GM12891 (cell line): Measurements from ENCODE around the gene FRZB.

Experiments used
- DNase-seq: peaks from one replicate; pipeline ENCODE4 v3.0.0; 2011; ENCODE audit warnings: low spot score; ENCODE audit not compliant: insufficient read length
- FAIRE-seq: peaks from 2 replicates; lab custom pipeline; 2011; peaks lifted over from hg19 to GRCh38; lab: Jason Lieb, UNC
- PAX5 ChIP-seq: IDR thresholded peaks from 2 replicates; pipeline ENCODE4 v1.6.1; 2011; ENCODE audit warnings: low read length, moderate library complexity, mild to moderate bottlenecking; ENCODE audit not compliant: insufficient read depth, severe bottlenecking
- POLR2A ChIP-seq: IDR thresholded peaks from 2 replicates; pipeline ENCODE4 v1.6.1; 2011; ENCODE audit warnings: low read depth, low read length, control low read depth
- POLR2AphosphoS5 ChIP-seq: IDR thresholded peaks from 2 replicates; pipeline ENCODE4 v1.6.1; 2011; ENCODE audit warnings: low read depth, low read length, control low read depth
- POU2F2 ChIP-seq: IDR thresholded peaks from 2 replicates; pipeline ENCODE4 v1.6.1; 2011; ENCODE audit warnings: low read depth, mild to moderate bottlenecking, control low read depth, low read length, moderate library complexity
- SPI1 ChIP-seq: IDR thresholded peaks from 2 replicates; pipeline ENCODE4 v1.6.1; 2011; ENCODE audit warnings: low read depth, low read length, control low read depth
- TAF1 ChIP-seq: IDR thresholded peaks from 2 replicates; pipeline ENCODE4 v1.6.1; 2011; ENCODE audit warnings: low read depth, low read length, control low read depth

The FRZB gene

GRCh38 chr2:182868054-182868796 is 1.8 kb upstream of the FRZB start:
- DNase-seq (peak; percentile 3), FAIRE-seq (peak; percentile 16)
- TF ChIP-seq SPI1 (peak; percentile 62), TAF1 (no peak)

DNA sequence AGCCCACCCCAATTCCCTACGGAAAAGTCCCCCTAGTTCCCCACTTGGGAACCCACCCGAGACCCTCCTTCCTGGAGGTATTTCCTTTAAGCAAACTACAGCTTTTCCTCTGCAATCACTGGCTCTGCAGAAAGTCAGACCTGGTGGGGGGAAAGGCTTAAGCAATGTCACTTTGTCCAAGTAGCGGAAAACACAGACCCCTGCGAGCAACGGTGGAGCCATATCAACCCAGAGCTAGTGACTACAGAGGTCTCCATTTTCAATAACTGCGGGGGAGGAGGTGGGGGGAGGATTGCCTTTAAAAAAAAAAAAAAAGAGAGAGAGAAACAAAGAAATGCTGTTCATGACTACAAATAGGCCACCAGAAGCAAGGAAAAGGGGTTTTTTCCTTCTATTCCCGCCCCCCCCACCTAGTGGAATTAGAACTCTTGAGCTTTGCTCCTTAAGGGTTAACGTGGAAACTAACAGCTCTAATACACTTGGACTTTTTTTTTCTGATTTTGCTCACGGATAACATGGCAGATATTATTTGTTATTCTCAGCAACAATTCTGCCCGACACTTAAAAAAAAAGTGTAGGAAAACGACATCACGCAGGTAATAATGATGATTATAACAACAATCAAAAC is 1.1 kb upstream of the FRZB start:
- DNase-seq (no peak), FAIRE-seq (no peak)
- no peak for TF ChIP-seq POLR2A
- TF ChIP-seq TAF1 = no peak
- no peak for TF ChIP-seq POU2F2
- TF ChIP-seq SPI1 = no peak
- no peak for TF ChIP-seq POLR2AphosphoS5
- TF ChIP-seq PAX5 = no peak

DNA sequence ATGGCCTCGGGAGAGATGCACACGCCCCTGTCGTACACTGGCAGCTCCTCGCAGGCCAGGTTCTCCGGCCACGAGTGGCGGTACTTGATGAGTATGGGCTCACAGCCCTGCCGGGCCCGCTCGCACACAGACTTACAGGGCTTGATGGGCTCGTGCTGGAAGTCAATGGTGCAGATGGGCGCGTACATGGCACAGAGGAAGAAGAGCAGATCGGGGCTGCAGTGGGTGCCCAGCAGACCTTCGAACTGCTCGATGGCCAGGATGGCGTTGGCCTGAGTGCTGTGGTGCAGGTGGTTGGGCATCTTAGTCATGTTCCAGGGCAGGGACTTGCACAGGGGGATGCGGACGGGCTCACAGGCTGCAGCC is 359 bp downstream of the FRZB start:
- FAIRE-seq (no peak), DNase-seq (no peak)

DNA sequence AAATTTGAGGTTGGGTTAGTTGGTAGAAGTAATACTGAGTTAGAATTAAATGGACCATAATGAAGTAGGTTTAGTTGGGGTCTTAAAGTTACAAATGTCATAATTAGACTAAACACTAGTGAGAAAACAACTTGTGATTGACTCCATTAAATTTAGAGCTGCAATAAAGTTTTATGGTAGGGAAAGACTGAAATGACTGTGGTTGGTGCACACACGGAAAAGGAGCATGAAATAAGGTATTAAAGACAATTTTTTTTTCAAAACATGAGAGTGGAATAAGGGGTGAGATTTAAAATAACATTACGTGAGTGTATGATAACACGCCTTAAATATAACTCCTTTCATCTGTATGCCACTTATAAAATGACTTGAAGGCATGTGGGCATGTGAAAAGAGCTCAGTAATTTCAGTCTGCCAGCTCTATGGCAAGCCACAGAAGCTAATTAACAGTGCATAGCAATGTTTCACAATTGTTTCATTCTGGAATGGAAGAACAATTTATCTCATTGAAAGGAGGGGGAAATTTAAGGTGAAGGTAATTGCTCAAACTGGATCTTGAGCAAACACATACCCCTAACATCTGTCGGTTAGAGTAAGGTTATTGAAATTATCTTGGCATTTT is 1.4 kb downstream of the FRZB start:
- FAIRE-seq = no peak
- TF ChIP-seq PAX5 (no peak), TAF1 (no peak), SPI1 (no peak), POLR2AphosphoS5 (no peak), POLR2A (no peak), POU2F2 (no peak)
- no peak for DNase-seq

More for the DNA sequence above, 359 bp downstream of the FRZB start:
- no peak for TF ChIP-seq PAX5

- DNase-seq (no peak), FAIRE-seq (no peak)
- TF ChIP-seq PAX5 (no peak), POLR2A (no peak), POU2F2 (no peak), TAF1 (no peak), POLR2AphosphoS5 (no peak), SPI1 (no peak)
Observed at GRCh38 chr2:182863642-182864041, 2.8 kb downstream of the FRZB start.

GRCh38 chr2:182862091-182862490 is 4.3 kb downstream of the FRZB start:
- no peak for DNase-seq
- TF ChIP-seq SPI1 = no peak
- TF ChIP-seq POLR2AphosphoS5 = no peak
- TF ChIP-seq POLR2A = no peak
- no peak for TF ChIP-seq TAF1
- no peak for TF ChIP-seq POU2F2
- no peak for TF ChIP-seq PAX5
- no peak for FAIRE-seq

- TF ChIP-seq POU2F2 = no peak
- TF ChIP-seq POLR2AphosphoS5 = no peak
- TF ChIP-seq PAX5 = no peak
- no peak for TF ChIP-seq POLR2A
- no peak for TF ChIP-seq SPI1
- TF ChIP-seq TAF1 = no peak
- DNase-seq (no peak), FAIRE-seq (no peak)
Observed at GRCh38 chr2:182860858-182861257, 5.6 kb downstream of the FRZB start.

DNA sequence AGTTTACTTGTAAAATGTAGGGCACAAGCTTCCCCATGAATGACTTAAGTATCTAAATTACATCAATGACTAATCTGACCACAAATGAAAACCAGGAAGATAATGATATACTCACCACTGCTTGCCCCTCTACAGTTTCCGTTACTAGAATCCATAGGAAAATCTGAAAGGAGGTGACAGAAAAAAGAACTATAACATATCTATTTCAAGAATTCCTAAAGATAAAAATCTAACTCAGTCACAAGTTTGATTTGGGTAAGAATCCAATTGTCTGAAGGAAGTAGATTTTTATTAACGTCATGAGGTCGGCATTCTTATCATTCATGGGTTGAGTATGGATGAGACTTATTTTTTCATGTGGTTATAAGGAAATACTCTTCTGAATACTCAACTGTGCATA is 7.8 kb downstream of the FRZB start:
- DNase-seq (no peak), FAIRE-seq (no peak)
- TF ChIP-seq TAF1 (no peak), PAX5 (no peak), SPI1 (no peak), POLR2AphosphoS5 (no peak), POLR2A (no peak), POU2F2 (no peak)

DNA sequence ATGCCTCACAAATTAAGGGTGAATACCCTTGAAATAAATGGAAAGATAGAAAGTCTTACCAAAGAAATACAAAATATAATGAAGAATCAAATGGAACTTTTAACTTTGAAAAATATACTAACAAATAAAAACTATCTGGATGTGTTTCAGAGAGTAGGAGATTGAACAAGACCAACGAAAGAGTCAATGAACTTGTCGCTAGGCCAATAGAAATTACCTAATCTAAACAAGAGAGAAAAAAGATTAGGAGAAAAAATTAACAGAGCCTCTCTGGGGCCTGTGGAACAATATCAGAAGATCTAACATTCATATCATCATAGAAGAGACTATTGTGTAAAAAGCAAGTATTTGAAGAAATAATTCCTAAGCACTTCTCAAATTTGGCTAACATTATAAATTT is 11.1 kb downstream of the FRZB start:
- TF ChIP-seq PAX5 (no peak), TAF1 (no peak), POLR2AphosphoS5 (no peak), SPI1 (no peak), POU2F2 (no peak), POLR2A (no peak)
- no peak for FAIRE-seq
- no peak for DNase-seq

GRCh38 chr2:182854375-182855105 is 11.9 kb downstream of the FRZB start:
- DNase-seq = no peak
- no peak for TF ChIP-seq SPI1
- TF ChIP-seq PAX5 = no peak
- TF ChIP-seq POLR2A = no peak
- TF ChIP-seq TAF1 = no peak
- TF ChIP-seq POLR2AphosphoS5 = no peak
- no peak for TF ChIP-seq POU2F2
- FAIRE-seq = no peak
